SU-DHL-6 (cell line): ENCODE results near the gene PRSS21.

Experiments
- CTCF ChIP-seq: fragments of 200-600 bp; sonication (generic); IDR thresholded peaks from one replicate; pipeline ENCODE4 v1.5.1; 2017; ENCODE audit warnings: antibody characterized with exemption, mild to moderate bottlenecking, low read length, moderate library complexity; ENCODE audit not compliant: insufficient read depth, poor library complexity, severe bottlenecking
- EZH2phosphoT487 ChIP-seq: fragments of 200-600 bp; sonication (generic), shearing (Covaris generic); conservative IDR thresholded peaks from 2 replicates; pipeline ENCODE4 v1.6.1; 2018; ENCODE audit warnings: mild to moderate bottlenecking, antibody characterized with exemption, low read length, moderate library complexity, mixed read lengths

GRCh38 chr16:2835638-2836493 lies 18.8 kb downstream of the PRSS21 start:
- TF ChIP-seq CTCF (no peak), EZH2phosphoT487 (no peak)
